Breast epithelium (tissue), 4 donors: Measurements from ENCODE around the gene THAP2. TPM values are rescaled to one million over a fixed set of nuclear protein-coding genes. Genes with fewer than 3 reads are reported as not detected.

Experiments
- DNase-seq, 2 donors: peaks; one replicate each; pipeline ENCODE4 v3.0.0-alpha.2; 2019; ENCODE audit warnings: low spot score in 2 of 2
- H3K27ac ChIP-seq, 2 donors: fragments of 200-600 bp; sonication (generic) in 1 of 2; one replicate each; pipeline ENCODE4 v1.5.1; 2016 to 2019; ENCODE audit warnings: mild to moderate bottlenecking in 1 of 2
- H3K27me3 ChIP-seq, 2 donors: fragments of 200-600 bp; sonication (generic) in 1 of 2; one replicate each; pipeline versions ENCODE4 v1.5.1 to v1.6.0; 2017 to 2019; ENCODE audit warnings: control low read depth in 1 of 2, mild to moderate bottlenecking in 1 of 2
- H3K36me3 ChIP-seq: fragments of 200-600 bp; one replicate; pipeline ENCODE4 v1.5.1; 2019
- H3K4me1 ChIP-seq, 2 donors: fragments of 200-600 bp; sonication (generic); one replicate each; pipeline ENCODE4 v1.5.1; 2016 to 2019; ENCODE audit warnings: control low read depth in 1 of 2
- H3K4me3 ChIP-seq, 3 donors: fragments of 200-600 bp; sonication (generic); 1 replicate in 2 of 3; 2 replicates in 1 of 3; pipeline ENCODE4 v1.5.1; 2016 to 2019; ENCODE audit warnings: mild to moderate bottlenecking in 3 of 3, moderate library complexity in 2 of 3
- H3K9me3 ChIP-seq, 2 donors: fragments of 200-600 bp; sonication (generic) in 1 of 2; one replicate each; pipeline ENCODE4 v1.5.1; 2016 to 2019; ENCODE audit warnings: control low read depth in 1 of 2
- CTCF ChIP-seq, 3 donors: fragments of 450-650 bp; IDR thresholded peaks; one replicate each; pipeline ENCODE4 v1.5.1; 2016 to 2017; ENCODE audit warnings: antibody characterized with exemption in 3 of 3, mild to moderate bottlenecking in 3 of 3, moderate library complexity in 3 of 3
- POLR2A ChIP-seq: fragments of 450-650 bp; IDR thresholded peaks from one replicate; pipeline ENCODE4 v1.6.1; 2016; ENCODE audit warnings: antibody characterized with exemption, mild to moderate bottlenecking, moderate library complexity
- POLR2AphosphoS5 ChIP-seq, 3 donors: sonication (generic); formaldehyde crosslinking; IDR thresholded peaks; one replicate each; pipeline ENCODE4 v1.6.1; 2017; ENCODE audit warnings: antibody characterized with exemption in 3 of 3
- intact Hi-C: fragments of 100-400 bp; cut with DNase I; formaldehyde crosslinking; loops from one replicate; pipeline ENCODE4 v1.15.1; 2023; ENCODE audit warnings: low total_unique reads
- total RNA-seq, 3 donors: library from RNA; depleted of rRNA; stranded (reverse); fragments of >200 nt; gene quantifications; one replicate each; pipeline ENCODE4 v1.1.0, GENCODE V29; 2016

Gene THAP2
- total RNA-seq, 3 donors from 2014 or later, result 2.6 to 8.2 (median 2.6) TPM

- H3K4me1 ChIP-seq, result no peaks in the 10 kb centered on the region
- TF ChIP-seq POLR2AphosphoS5 (IDR thresholded peaks at IDR 0.05) (no peak), CTCF (IDR thresholded peaks at IDR 0.05) (no peak), POLR2A (no peak)
- no peak overlapping the region for H3K27ac ChIP-seq
- no peak overlapping the region for H3K4me3 ChIP-seq
- H3K27me3 ChIP-seq, result no peaks in the 10 kb centered on the region
- intact Hi-C loops, result no loop called here
- DNase-seq, result no peak
- peaks cover 0 to 6% of the 10 kb centered on the region in 2 donors for H3K9me3 ChIP-seq
- H3K36me3 ChIP-seq, result no peaks in the 10 kb centered on the region
These were observed 46.4 kb downstream of the THAP2 start for GRCh38 chr12:71710276-71711125.

DNA sequence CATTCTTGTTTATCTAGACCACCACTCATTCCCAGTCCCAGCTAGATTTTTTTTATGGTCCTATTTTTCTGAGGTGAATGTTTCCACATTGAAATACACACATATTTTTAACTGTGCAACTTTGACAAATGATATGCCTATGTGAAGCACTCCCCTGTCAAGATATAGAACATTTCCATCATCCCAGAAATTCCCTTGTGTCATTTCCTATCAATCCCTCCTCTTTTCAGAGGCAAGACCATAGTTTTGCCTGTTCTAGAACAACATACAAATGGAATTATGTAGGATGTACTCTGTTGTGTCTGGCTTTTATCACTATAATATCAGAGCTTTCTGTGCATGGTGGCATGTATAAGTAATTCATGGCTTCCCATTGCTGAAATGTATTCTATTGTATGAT lies 54.5 kb downstream of the THAP2 start:
- intact Hi-C loops, result no loop called here
- TF ChIP-seq POLR2AphosphoS5 (IDR thresholded peaks at IDR 0.05) (no peak), CTCF (IDR thresholded peaks at IDR 0.05) (no peak), POLR2A (no peak)
- no peak for DNase-seq
- H3K27me3 ChIP-seq, result no peaks in the 10 kb centered on the region
- H3K4me1 ChIP-seq, result no peaks in the 10 kb centered on the region
- H3K4me3 ChIP-seq, result no peak overlapping the region
- H3K36me3 ChIP-seq, result no peaks in the 10 kb centered on the region
- H3K27ac ChIP-seq, result no peak overlapping the region
- H3K9me3 ChIP-seq, result peaks cover 0 to 7% of the 10 kb centered on the region in 2 donors

DNA sequence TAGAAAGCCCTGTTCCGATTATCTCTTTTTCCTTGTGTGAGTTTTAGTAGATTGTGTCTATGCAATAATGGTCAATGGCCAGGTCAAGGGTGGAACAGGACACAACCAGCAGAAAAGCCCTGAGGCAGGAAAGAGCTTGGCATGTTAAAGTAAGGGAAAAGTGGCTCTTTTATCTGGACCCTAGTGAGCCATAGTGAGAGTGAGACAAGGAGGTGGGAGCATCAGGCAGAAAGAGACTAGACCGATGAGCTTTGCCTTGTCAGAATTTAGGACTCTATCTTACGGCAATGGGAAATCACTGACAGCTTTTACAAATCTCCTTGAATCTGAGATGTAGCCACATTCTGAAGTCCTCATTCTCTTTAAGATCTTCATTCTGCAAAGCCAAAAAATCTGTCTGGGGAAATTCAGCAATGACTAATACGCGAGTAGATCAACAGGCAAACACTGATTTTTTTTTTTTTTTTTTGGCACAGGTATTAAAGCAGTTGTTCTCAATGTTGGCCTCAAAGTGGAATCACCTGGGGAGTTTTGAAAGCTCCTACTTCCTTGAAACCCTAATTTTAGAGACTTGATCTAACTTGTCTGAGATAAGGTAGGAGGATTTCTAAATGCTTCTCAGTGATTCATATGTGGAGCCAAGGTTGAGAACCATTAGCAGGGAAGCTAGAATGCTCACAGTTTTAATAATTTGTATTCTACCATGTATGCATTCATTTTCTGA lies 55.7 kb downstream of the THAP2 start:
- no peak for DNase-seq
- Histone ChIP-seq H3K4me1 (no peaks in the 10 kb centered on the region), H3K27ac (no peak overlapping the region), H3K27me3 (no peaks in the 10 kb centered on the region), H3K4me3 (no peak overlapping the region), H3K9me3 (peaks cover 0 to 7% of the 10 kb centered on the region in 2 donors), H3K36me3 (no peaks in the 10 kb centered on the region)
- intact Hi-C loops, result no loop called here
- TF ChIP-seq CTCF (IDR thresholded peaks at IDR 0.05) (no peak), POLR2A (no peak), POLR2AphosphoS5 (IDR thresholded peaks at IDR 0.05) (no peak)

GRCh38 chr12:71721783-71722505 lies 57.8 kb downstream of the THAP2 start:
- Histone ChIP-seq H3K4me3 (no peak overlapping the region), H3K9me3 (no peaks in the 10 kb centered on the region), H3K4me1 (no peaks in the 10 kb centered on the region), H3K27me3 (no peaks in the 10 kb centered on the region), H3K36me3 (no peaks in the 10 kb centered on the region), H3K27ac (no peak overlapping the region)
- intact Hi-C loops, result no loop called here
- DNase-seq, result no peak
- no peak for TF ChIP-seq POLR2AphosphoS5 (IDR thresholded peaks at IDR 0.05)
- no peak for TF ChIP-seq POLR2A
- TF ChIP-seq CTCF (IDR thresholded peaks at IDR 0.05), result no peak
